ENCODE results near the gene NATD1. TPM values are rescaled to one million over a fixed set of nuclear protein-coding genes. Genes with fewer than 3 reads are reported as not detected.

The NATD1 gene
- total and polyA plus RNA-seq, 2 of the 8 experiments (the other 6 are each of a cell fraction or from before 2014, with no cell fraction given) = 5.4 to 8.4 TPM

GRCh38 chr17:21218101-21218500 lies 35.1 kb downstream of the NATD1 start (continued):
- no peak for TF ChIP-seq HDAC2 (IDR thresholded peaks at IDR 0.05; ENCODE audit: borderline replicate concordance in 1 of 2, low read depth in 2 of 2, low read length in 2 of 2)
- TF ChIP-seq, protein P1, sequence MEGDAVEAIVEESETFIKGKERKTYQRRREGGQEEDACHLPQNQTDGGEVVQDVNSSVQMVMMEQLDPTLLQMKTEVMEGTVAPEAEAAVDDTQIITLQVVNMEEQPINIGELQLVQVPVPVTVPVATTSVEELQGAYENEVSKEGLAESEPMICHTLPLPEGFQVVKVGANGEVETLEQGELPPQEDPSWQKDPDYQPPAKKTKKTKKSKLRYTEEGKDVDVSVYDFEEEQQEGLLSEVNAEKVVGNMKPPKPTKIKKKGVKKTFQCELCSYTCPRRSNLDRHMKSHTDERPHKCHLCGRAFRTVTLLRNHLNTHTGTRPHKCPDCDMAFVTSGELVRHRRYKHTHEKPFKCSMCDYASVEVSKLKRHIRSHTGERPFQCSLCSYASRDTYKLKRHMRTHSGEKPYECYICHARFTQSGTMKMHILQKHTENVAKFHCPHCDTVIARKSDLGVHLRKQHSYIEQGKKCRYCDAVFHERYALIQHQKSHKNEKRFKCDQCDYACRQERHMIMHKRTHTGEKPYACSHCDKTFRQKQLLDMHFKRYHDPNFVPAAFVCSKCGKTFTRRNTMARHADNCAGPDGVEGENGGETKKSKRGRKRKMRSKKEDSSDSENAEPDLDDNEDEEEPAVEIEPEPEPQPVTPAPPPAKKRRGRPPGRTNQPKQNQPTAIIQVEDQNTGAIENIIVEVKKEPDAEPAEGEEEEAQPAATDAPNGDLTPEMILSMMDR (IDR thresholded peaks at IDR 0.05; ENCODE audit: control extremely low read depth in 1 of 3, insufficient read depth in 1 of 3, low read depth in 1 of 3, low read length in 3 of 3) = peak; percentile 0 to 30 (median 21)
